ENCODE results near the gene DOCK4. TPM values are rescaled to one million over a fixed set of nuclear protein-coding genes. Genes with fewer than 3 reads are reported as not detected.

DOCK4 gene
- total and polyA plus RNA-seq, 2 of the 8 experiments (the other 6 are each of a cell fraction or from before 2014, with no cell fraction given), result 5.1 to 23.6 TPM

DNA sequence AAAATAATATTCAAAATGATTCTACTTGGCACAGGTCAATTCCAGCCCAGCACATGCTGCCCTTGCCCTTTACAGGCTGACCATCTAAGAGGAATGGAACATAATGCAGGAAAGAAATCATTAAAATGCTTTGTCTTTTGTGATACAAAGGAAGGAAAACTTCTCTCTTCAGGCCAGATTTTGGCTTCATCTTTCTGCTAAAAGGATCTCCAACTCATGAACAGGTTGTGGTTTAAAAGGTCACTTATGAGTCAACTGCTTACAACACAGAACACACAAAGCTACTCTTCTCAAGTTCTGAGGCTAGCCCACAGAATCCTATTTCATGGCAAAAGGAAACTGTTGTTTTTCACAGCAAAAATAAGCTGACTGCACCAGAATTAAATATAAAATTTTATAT, 197.1 kb downstream of the DOCK4 start:
- H3K4ac ChIP-seq (replicated peaks; ENCODE audit: insufficient read length, low read depth, low read length), result no peak overlapping the region
- H3K36me3 ChIP-seq (ENCODE audit: control insufficient read depth in 2 of 4, insufficient read depth in 4 of 4, low read length in 3 of 4), result no peaks in the 10 kb centered on the region
- TF ChIP-seq POLR2A (IDR thresholded peaks at IDR 0.05; ENCODE audit: control extremely low read depth in 1 of 2, low read depth in 2 of 2, low read length in 2 of 2) (no peak), NANOG (IDR thresholded peaks at IDR 0.05; ENCODE audit: insufficient read depth, low read depth, low read length, poor library complexity, severe bottlenecking) (no peak), TAF1 (IDR thresholded peaks at IDR 0.05; ENCODE audit: low read depth, low read length) (no peak), SIRT6 (IDR thresholded peaks at IDR 0.05; ENCODE audit: low read length) (no peak), CBX5 (IDR thresholded peaks at IDR 0.05; ENCODE audit: low read depth, low read length) (no peak), SUZ12 (IDR thresholded peaks at IDR 0.05; ENCODE audit: low read length) (no peak)
- no peaks in the 10 kb centered on the region for H3K23me2 ChIP-seq (ENCODE audit: low read depth, low read length)
- H4K91ac ChIP-seq (replicated peaks; ENCODE audit: insufficient read length, low read length), result no peak overlapping the region
- no peak overlapping the region for H2BK12ac ChIP-seq (ENCODE audit: low read depth, low read length)
- H4K20me1 ChIP-seq (replicated peaks in 1 of 2; ENCODE audit: control insufficient read depth in 1 of 2, insufficient read depth in 2 of 2, low read length in 2 of 2), result no peaks in the 10 kb centered on the region
- H4K5ac ChIP-seq (ENCODE audit: insufficient read length, low read depth, low read length), result no peak overlapping the region
- H2BK120ac ChIP-seq (replicated peaks; ENCODE audit: low read depth, low read length), result no peak overlapping the region
- H2AK5ac ChIP-seq (ENCODE audit: low read depth, low read length), result no peak overlapping the region
- POLR2A ChIA-PET (ENCODE audit: partially characterized antibody), result no interaction called here
- H3K4me1 ChIP-seq (replicated peaks in 1 of 4; ENCODE audit: control insufficient read depth in 3 of 4, insufficient read depth in 4 of 4, low read length in 3 of 4), result no peaks in the 10 kb centered on the region
- H3K23ac ChIP-seq (ENCODE audit: insufficient read length), result no peak overlapping the region
- no peak overlapping the region for H3K14ac ChIP-seq (ENCODE audit: insufficient read length)
- H3K79me1 ChIP-seq (ENCODE audit: low read depth, low read length), result no peaks in the 10 kb centered on the region
- H2BK5ac ChIP-seq (ENCODE audit: low read depth, low read length), result no peak overlapping the region
- no peak overlapping the region for H2BK15ac ChIP-seq (ENCODE audit: low read length)
- no peak overlapping the region for H4K8ac ChIP-seq (ENCODE audit: extremely low read depth, insufficient read depth, low read length)
- no peak overlapping the region for H3K56ac ChIP-seq (replicated peaks; ENCODE audit: insufficient read length, low read depth, low read length)
- H2AFZ ChIP-seq (ENCODE audit: low read length), result no peak overlapping the region
- H3K4me2 ChIP-seq (ENCODE audit: insufficient read depth in 1 of 2, low read depth in 2 of 2, low read length in 2 of 2), result no peak overlapping the region
- no peaks in the 10 kb centered on the region for H3K27me3 ChIP-seq (replicated peaks in 1 of 4; ENCODE audit: control insufficient read depth in 3 of 4, extremely low read depth in 1 of 4, insufficient read depth in 3 of 4, low read length in 3 of 4)
- H3K9ac ChIP-seq (replicated peaks in 1 of 4; ENCODE audit: extremely low read depth in 1 of 4, low read depth in 3 of 4, low read length in 3 of 4), result no peak overlapping the region
- H3K4me3 ChIP-seq (ENCODE audit: extremely low read depth in 1 of 4, insufficient read depth in 2 of 4, low read depth in 3 of 4, low read length in 4 of 4), result no peak overlapping the region
- FAIRE-seq, result no peak
- no peak overlapping the region for H3K27ac ChIP-seq (ENCODE audit: low read depth, low read length)
- H3K79me2 ChIP-seq (ENCODE audit: control insufficient read depth in 1 of 2, insufficient read depth in 2 of 2, low read length in 2 of 2), result no peaks in the 10 kb centered on the region
- no peak overlapping the region for H2BK20ac ChIP-seq (ENCODE audit: low read length)
- CTCF ChIA-PET (ENCODE audit: partially characterized antibody), result interaction anchor here (0.7 kb wide), 1 partner anchor 24 kb away, joined by 3 read pairs; no protein-coding TSS in a partner anchor
- no peak overlapping the region for H3K18ac ChIP-seq (ENCODE audit: extremely low read depth, low read length)
- H3K9me3 ChIP-seq (ENCODE audit: insufficient read depth in 2 of 2, low read depth in 1 of 2, low read length in 1 of 2), result no peaks in the 10 kb centered on the region
- no peak for DNase-seq (ENCODE audit: low read depth in 1 of 2, low spot score in 2 of 2)

Data from H1 (cell line).